K562 (cell line): ENCODE data around the gene NUDCD3. TPM values are rescaled to one million over a fixed set of nuclear protein-coding genes. Genes with fewer than 3 reads are reported as not detected.

Experiments used
- ATAC-seq: fragments of 200-7000 bp; cut with Tn5 transposase; 3 replicates; pipeline ENCODE4 v1.9.1; 2020; ENCODE audit warnings: moderate library complexity
- BruUV-seq: library from RNA; stranded (reverse); fragments of 400-500 nt; replicated peaks from 2 replicates; lab custom pipeline; 2021; lab: Mats Ljungman, UMichigan
- CTCF ChIA-PET: fragments of 300-600 bp; formaldehyde crosslinking; extraction: SDS; loops from one replicate; lab custom pipeline; 2021; ENCODE audit warnings: low intra/inter-chr PET ratio; lab: Yijun Ruan, JAX
- POLR2A ChIA-PET: fragments of 300-600, 350-650 bp; sonication (Branson Sonifier 250); formaldehyde crosslinking; extraction: SDS; loops from one replicate; lab custom pipeline; 2021; ENCODE audit warnings: antibody characterized with exemption, inconsistent platforms; lab: Yijun Ruan, JAX
- DNase-seq, 4 experiments: peaks; one replicate each; pipeline versions ENCODE4 v3.0.0 to v3.0.0-alpha.2; 2011 to 2018; ENCODE audit warnings: low spot score in 3 of 4, mixed read lengths in 3 of 4; ENCODE audit errors: extremely low read depth in 1 of 4
- FAIRE-seq: peaks from 2 replicates; lab custom pipeline; 2011; peaks lifted over from hg19 to GRCh38; lab: Jason Lieb, UNC
- H2AFZ ChIP-seq: 2 replicates; pipeline ENCODE4 v1.6.0; 2011; ENCODE audit warnings: low read depth, low read length, control low read depth, inconsistent platforms
- H3K27ac ChIP-seq: fragments of 200-600 bp; 3 replicates; pipeline ENCODE4 v1.8.0; 2011; ENCODE audit warnings: low read depth, mild to moderate bottlenecking, control low read depth, inconsistent platforms, low read length, moderate library complexity, mixed read lengths; ENCODE audit errors: extremely low read depth
- H3K27me3 ChIP-seq, 2 experiments: fragments of 300-600 bp in 1 of 2; 2 replicates in 1 of 2; 3 replicates in 1 of 2; pipeline versions ENCODE4 v1.6.0 to v1.8.0; 2011; ENCODE audit warnings: inconsistent platforms in 2 of 2, low read length in 2 of 2, mild to moderate bottlenecking in 1 of 2, mixed read lengths in 1 of 2, moderate library complexity in 1 of 2; ENCODE audit not compliant: control insufficient read depth in 2 of 2, insufficient read depth in 2 of 2
- H3K36me3 ChIP-seq: fragments of 300-600 bp; 3 replicates; pipeline ENCODE4 v1.8.0; 2011; ENCODE audit warnings: mild to moderate bottlenecking, low read length, inconsistent platforms; ENCODE audit not compliant: control insufficient read depth, insufficient read depth
- H3K4me1 ChIP-seq, 2 experiments: fragments of 200-600 bp in 1 of 2; replicated peaks in 1 of 2; 2 replicates in 1 of 2; 3 replicates in 1 of 2; pipeline versions ENCODE4 v1.5.1 to v1.8.0; 2011; ENCODE audit warnings: inconsistent platforms in 2 of 2, low read length in 2 of 2, mild to moderate bottlenecking in 1 of 2, mixed read lengths in 1 of 2, moderate library complexity in 1 of 2; ENCODE audit not compliant: control insufficient read depth in 2 of 2, insufficient read depth in 2 of 2
- H3K4me2 ChIP-seq: 2 replicates; pipeline ENCODE4 v1.6.1; 2011; ENCODE audit warnings: low read length, control low read depth, inconsistent platforms, mixed read lengths; ENCODE audit not compliant: insufficient read depth
- H3K4me3 ChIP-seq: fragments of 200-600 bp; sonication (generic), shearing (Covaris generic); 2 replicates; pipeline ENCODE4 v1.5.1; 2016; ENCODE audit warnings: control low read depth, inconsistent platforms
- H3K79me2 ChIP-seq: fragments of 200-600 bp; 3 replicates; pipeline ENCODE4 v1.8.0; 2011; ENCODE audit warnings: low read length, inconsistent platforms; ENCODE audit not compliant: control insufficient read depth, insufficient read depth
- H3K9ac ChIP-seq, 2 experiments: 2 replicates each; pipeline versions ENCODE4 v1.6.0 to v1.6.1; 2011; ENCODE audit warnings: low read depth in 2 of 2, low read length in 2 of 2, control low read depth in 1 of 2, inconsistent platforms in 1 of 2, mild to moderate bottlenecking in 1 of 2, mixed read lengths in 1 of 2; ENCODE audit not compliant: insufficient read depth in 1 of 2
- H3K9me1 ChIP-seq: one replicate; pipeline ENCODE4 v1.6.0; 2011; ENCODE audit warnings: inconsistent platforms, mild to moderate bottlenecking, low read length, moderate library complexity; ENCODE audit not compliant: control insufficient read depth, insufficient read depth
- H3K9me3 ChIP-seq: replicated peaks from 2 replicates; pipeline ENCODE4 v1.5.1; 2011; ENCODE audit warnings: low read depth, low read length, inconsistent platforms; ENCODE audit not compliant: control insufficient read depth, insufficient read depth
- H4K20me1 ChIP-seq: replicated peaks from 2 replicates; pipeline ENCODE4 v1.6.1; 2011; ENCODE audit warnings: low read length, inconsistent platforms, mixed read lengths; ENCODE audit not compliant: control insufficient read depth, insufficient read depth
- DNMT1 ChIP-seq: fragments of 450-650 bp; IDR thresholded peaks from 2 replicates; pipeline ENCODE4 v1.6.1; 2016; ENCODE audit warnings: antibody characterized with exemption, mild to moderate bottlenecking
- KAT8 ChIP-seq: fragments of 450-650 bp; IDR thresholded peaks from 2 replicates; pipeline ENCODE4 v1.6.1; 2016; ENCODE audit warnings: low read depth, mild to moderate bottlenecking
- MCM7 ChIP-seq, 2 experiments: fragments of 450-650 bp; IDR thresholded peaks; 2 replicates each; pipeline ENCODE4 v1.6.1; 2016 to 2018
- MIER1 ChIP-seq: fragments of 450-650 bp; IDR thresholded peaks from 2 replicates; pipeline ENCODE4 v1.6.1; 2016; ENCODE audit warnings: antibody characterized with exemption, mild to moderate bottlenecking, low read depth
- ZFX ChIP-seq: sonication (generic); formaldehyde crosslinking; IDR thresholded peaks from 2 replicates; pipeline ENCODE4 v1.8.0; 2022; ENCODE audit warnings: mild to moderate bottlenecking, missing genetic modification reagents, moderate library complexity
- WGBS: fragments of 100-300 bp; shearing (Covaris generic); methylation state at CpG from one replicate; pipeline ENCODE4 v1.1.6; 2016; ENCODE audit warnings: low coverage, mixed read lengths; ENCODE audit not compliant: insufficient coverage; ENCODE audit errors: missing lambda C conversion rate; 5-methylcytosine and 5-hydroxymethylcytosine counted together
- in situ Hi-C: fragments of 300-500 bp; cut with MboI; formaldehyde crosslinking; loops from 4 replicates; pipeline ENCODE4 v1.15.0; 2018; ENCODE audit warnings: inconsistent platforms, mixed read lengths
- intact Hi-C: fragments of 100-400 bp; cut with micrococcal nuclease; formaldehyde crosslinking; loops from 2 replicates; pipeline ENCODE4 v1.14.2; 2022
- polyA plus RNA-seq, 8 experiments: library from polyadenylated mRNA; depleted of rRNA in 4 of 8; stranded (reverse) in 5 of 8; unstranded in 3 of 8; fragments of >200 nt; fragmentation: Nextera tagmentation in 2 of 8; fragmentation: Illumina TruSeq in 1 of 8; extraction: Ambion mirVana in 2 of 8; extraction: Trizol in 1 of 8; gene quantifications; 2 replicates each; pipeline versions ENCODE4 v1.2.1 to v1.2.3, GENCODE V29; 2011 to 2014; ENCODE audit warnings: inconsistent platforms in 1 of 8, missing spikeins in 1 of 8
- total RNA-seq, 7 experiments: library from RNA; depleted of rRNA in 6 of 7; stranded (reverse); fragments of >200 nt in 6 of 7; fragmentation: Illumina TruSeq in 2 of 7; extraction: Trizol in 2 of 7; gene quantifications; 2 replicates each; pipeline versions ENCODE4 v1.2.1 to v1.2.3, GENCODE V29; 2011 to 2021; ENCODE audit warnings: low replicate concordance in 1 of 7
- TF ChIP-seq, protein P1 (sequence below): fragments of 150-350 bp; conservative IDR thresholded peaks from 2 replicates; pipeline ENCODE4 v1.6.1; 2014; ENCODE audit warnings: low read length
- TF ChIP-seq, protein P2 (sequence below): fragments of 450-650 bp; formaldehyde crosslinking; IDR thresholded peaks from 2 replicates; pipeline ENCODE4 v1.4.0; 2020; ENCODE audit warnings: mild to moderate bottlenecking

Gene NUDCD3
- total and polyA plus RNA-seq, 9 of the 15 experiments (the other 6 are each of a cell fraction or from before 2014, with no cell fraction given): 24.8 to 64.2 (median 42.6) TPM

DNA sequence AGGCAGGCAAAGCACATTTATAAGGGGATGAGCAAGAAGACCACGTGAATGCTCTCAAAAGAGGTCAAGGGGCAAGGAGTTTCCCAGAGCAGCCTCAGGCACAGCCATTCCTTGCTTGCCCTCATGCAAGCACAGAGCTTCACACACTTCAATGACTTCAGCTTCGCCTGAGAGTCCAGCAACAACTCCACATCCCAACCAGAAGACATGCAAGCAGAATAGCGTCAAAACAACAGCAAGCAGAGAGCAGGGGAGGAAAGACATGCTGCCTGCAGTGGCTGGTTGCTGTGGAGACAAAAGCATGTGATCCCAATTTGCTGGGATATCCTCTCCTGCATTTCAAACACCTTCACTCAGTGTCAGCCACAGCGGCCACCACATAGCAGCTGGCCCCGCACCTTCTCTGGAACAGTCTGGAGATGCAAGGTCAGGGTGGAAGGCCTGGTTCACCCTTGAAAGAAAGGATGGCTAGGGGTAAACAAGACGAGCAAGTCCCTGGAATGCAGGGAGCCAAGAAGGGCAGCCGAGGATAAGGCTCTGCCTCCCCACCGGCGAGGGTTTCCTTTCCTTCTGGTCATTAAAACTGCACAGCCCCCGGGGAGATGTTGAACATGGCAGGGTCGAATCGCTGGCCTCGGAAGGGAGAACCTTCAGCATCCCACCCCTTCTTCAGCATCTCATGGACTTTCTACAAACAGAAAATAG, 104.9 kb downstream of the NUDCD3 start (continued):
- TF ChIP-seq, protein P1, sequence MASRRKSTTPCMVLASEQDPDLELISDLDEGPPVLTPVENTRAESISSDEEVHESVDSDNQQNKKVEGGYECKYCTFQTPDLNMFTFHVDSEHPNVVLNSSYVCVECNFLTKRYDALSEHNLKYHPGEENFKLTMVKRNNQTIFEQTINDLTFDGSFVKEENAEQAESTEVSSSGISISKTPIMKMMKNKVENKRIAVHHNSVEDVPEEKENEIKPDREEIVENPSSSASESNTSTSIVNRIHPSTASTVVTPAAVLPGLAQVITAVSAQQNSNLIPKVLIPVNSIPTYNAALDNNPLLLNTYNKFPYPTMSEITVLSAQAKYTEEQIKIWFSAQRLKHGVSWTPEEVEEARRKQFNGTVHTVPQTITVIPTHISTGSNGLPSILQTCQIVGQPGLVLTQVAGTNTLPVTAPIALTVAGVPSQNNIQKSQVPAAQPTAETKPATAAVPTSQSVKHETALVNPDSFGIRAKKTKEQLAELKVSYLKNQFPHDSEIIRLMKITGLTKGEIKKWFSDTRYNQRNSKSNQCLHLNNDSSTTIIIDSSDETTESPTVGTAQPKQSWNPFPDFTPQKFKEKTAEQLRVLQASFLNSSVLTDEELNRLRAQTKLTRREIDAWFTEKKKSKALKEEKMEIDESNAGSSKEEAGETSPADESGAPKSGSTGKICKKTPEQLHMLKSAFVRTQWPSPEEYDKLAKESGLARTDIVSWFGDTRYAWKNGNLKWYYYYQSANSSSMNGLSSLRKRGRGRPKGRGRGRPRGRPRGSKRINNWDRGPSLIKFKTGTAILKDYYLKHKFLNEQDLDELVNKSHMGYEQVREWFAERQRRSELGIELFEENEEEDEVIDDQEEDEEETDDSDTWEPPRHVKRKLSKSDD: no peak
- TF ChIP-seq MCM7 (IDR thresholded peaks at IDR 0.05) (no peak), ZFX (CRISPR knock-in tag) (no peak), MIER1 (no peak)

DNA sequence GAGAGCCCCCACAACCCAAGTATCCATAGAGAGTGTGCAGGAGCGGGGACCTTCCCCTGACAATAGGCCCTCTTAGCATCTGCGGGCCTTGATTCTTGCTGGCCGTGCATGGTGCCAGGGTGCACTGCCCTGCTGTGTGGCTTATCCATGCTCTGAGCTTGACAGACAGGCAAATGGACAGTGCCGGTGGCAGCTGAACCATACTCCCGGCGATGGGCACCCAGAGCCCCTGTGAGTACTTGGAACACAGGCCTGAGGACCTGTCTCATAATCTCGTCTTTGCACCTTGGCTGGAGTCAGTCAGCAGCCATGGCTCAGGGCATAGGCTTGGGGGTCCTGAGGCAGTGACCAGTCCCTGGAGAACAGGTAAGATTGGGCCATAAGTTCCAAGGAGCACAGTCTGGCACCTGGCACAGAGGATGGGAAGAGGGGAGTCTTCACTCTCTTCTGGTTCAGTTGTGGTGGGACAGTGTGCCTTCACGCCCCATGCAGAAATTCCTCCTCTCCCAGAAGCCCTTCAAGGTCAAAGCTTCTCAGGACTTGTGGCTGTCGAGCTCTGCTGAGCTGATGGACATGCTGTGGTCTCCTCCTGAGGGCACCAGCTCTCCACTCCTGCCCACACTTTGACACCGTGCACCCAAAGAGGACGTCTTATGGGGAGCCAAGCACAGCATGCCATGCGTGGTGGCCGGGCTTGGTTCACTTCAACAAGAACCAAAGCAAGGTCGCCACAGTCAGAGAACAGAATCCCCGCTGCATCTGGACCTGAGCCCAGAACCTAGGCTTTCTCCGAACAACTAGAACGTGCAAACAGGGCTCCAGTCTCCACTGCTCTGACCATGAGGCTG, 105.6 kb downstream of the NUDCD3 start:
- Histone ChIP-seq H3K4me2 (no peak overlapping the region), H2AFZ (no peak overlapping the region), H3K4me1 (no peaks in the 10 kb centered on the region; a peak in 1 of 5 replicates), H3K79me2 (no peaks in the 10 kb centered on the region), H3K4me3 (no peak overlapping the region), H3K27ac (no peak overlapping the region), H3K9ac (peak overlapping the region in 1 of 2 experiments; percentile 28; a peak in 1 of 4 replicates), H3K36me3 (peaks cover 50% of the 10 kb centered on the region; the same call in 2 of the 3 replicates), H4K20me1 (peaks cover 11% of the 10 kb centered on the region; the same call in 1 of the 2 replicates), H3K9me3 (no peaks in the 10 kb centered on the region), H3K27me3 (no peaks in the 10 kb centered on the region), H3K9me1 (peaks cover 3% of the 10 kb centered on the region)
- TF ChIP-seq, protein P2, sequence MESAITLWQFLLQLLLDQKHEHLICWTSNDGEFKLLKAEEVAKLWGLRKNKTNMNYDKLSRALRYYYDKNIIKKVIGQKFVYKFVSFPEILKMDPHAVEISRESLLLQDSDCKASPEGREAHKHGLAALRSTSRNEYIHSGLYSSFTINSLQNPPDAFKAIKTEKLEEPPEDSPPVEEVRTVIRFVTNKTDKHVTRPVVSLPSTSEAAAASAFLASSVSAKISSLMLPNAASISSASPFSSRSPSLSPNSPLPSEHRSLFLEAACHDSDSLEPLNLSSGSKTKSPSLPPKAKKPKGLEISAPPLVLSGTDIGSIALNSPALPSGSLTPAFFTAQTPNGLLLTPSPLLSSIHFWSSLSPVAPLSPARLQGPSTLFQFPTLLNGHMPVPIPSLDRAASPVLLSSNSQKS (CRISPR knock-in tag): no peak
- TF ChIP-seq KAT8 (no peak), DNMT1 (no peak)
- WGBS: 86% methylated on average over 17 of the region's 17 CpGs
- intact Hi-C loops (no loop called here), in situ Hi-C loops (no loop called here)
- CTCF ChIA-PET: no interaction called here
- POLR2A ChIA-PET: interaction anchor here (0.5 to 0.6 kb wide), 3 partner anchors 21 to 866 kb away, joined by 3 read pairs; no protein-coding TSS in a partner anchor
- no TSS peak for BruUV-seq
- FAIRE-seq (no peak), DNase-seq (no peak), ATAC-seq (no peak)
